Erythroblast (primary cell): ENCODE results near the gene ERICH4.

Experiments
- GATA1 ChIP-seq: IDR thresholded peaks from 2 replicates; pipeline ENCODE4 v1.6.1; 2011; ENCODE audit warnings: low read depth, mild to moderate bottlenecking, control low read depth, low read length, moderate library complexity
- POLR2A ChIP-seq: IDR thresholded peaks from 2 replicates; pipeline ENCODE4 v1.6.1; 2011; ENCODE audit warnings: mild to moderate bottlenecking, low read length

DNA sequence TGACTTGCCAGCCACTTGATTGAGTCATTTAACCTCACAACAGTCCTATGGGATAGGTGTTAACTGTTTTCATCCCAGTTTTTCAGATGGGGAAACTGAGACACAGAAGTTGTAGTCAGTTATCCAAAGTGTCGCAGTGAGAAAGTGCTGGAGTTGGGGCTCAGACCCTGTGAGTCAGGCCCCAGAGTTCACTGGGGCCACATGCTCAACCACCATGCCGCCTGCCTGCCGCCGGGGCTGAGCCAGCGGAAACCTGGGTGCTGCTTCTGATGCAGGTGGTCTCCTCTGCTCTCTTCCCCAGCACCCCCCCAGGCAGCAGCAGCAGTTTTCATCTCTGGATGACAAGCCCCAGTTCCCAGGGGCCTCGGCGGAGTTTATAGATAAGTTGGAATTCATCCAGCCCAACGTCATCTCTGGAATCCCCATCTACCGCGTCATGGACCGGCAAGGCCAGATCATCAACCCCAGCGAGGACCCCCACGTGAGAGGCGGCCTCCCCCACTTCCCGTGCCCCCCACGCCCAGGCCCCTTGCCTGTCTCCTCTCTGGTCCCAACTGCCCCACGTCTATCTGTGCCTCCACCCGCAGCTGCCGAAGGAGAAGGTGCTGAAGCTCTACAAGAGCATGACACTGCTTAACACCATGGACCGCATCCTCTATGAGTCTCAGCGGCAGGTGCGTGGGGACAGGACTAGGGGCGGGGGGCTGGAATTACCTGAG, 32.5 kb upstream of the ERICH4 start:
- TF ChIP-seq POLR2A (no peak), GATA1 (no peak)
